Keratinocyte (primary cell): ENCODE data around the gene SHC1. TPM values are rescaled to one million over a fixed set of nuclear protein-coding genes. Genes with fewer than 3 reads are reported as not detected.

Experiments used
- DNase-seq: peaks from one replicate; pipeline ENCODE4 v3.0.0-alpha.2; 2011; ENCODE audit warnings: low read depth, missing footprints, low spot score
- FAIRE-seq: peaks from 2 replicates; lab custom pipeline; 2011; peaks lifted over from hg19 to GRCh38; lab: Jason Lieb, UNC
- H2AFZ ChIP-seq: 2 replicates; pipeline ENCODE4 v1.6.0; 2012; ENCODE audit warnings: low read length, control low read depth, inconsistent platforms; ENCODE audit not compliant: control insufficient read depth
- H3K27ac ChIP-seq: 2 replicates; pipeline ENCODE4 v1.5.1; 2011; ENCODE audit warnings: low read length; ENCODE audit not compliant: control insufficient read depth, insufficient read depth
- H3K27me3 ChIP-seq: 3 replicates; pipeline ENCODE4 v1.6.0; 2011; ENCODE audit warnings: low read length; ENCODE audit not compliant: control insufficient read depth, insufficient read depth; ENCODE audit errors: extremely low read depth
- H3K36me3 ChIP-seq, 2 experiments: 2 replicates in 1 of 2; 3 replicates in 1 of 2; pipeline ENCODE4 v1.5.1; 2011; ENCODE audit warnings: low read length in 2 of 2, mild to moderate bottlenecking in 1 of 2; ENCODE audit not compliant: control insufficient read depth in 2 of 2, insufficient read depth in 2 of 2; ENCODE audit errors: extremely low read depth in 1 of 2
- H3K4me1 ChIP-seq: 3 replicates; pipeline ENCODE4 v1.5.1; 2011; ENCODE audit warnings: low read length; ENCODE audit not compliant: control insufficient read depth, insufficient read depth; ENCODE audit errors: extremely low read depth
- H3K4me2 ChIP-seq: 3 replicates; pipeline ENCODE4 v1.6.0; 2011; ENCODE audit warnings: low read depth, low read length; ENCODE audit not compliant: control insufficient read depth, insufficient read depth; ENCODE audit errors: extremely low read depth
- H3K4me3 ChIP-seq, 3 experiments: fragments of 200-600 bp in 1 of 3; sonication (generic) in 1 of 3; 2 replicates in 2 of 3; 3 replicates in 1 of 3; pipeline ENCODE4 v1.5.1; 2011 to 2016; ENCODE audit warnings: low read length in 3 of 3, mild to moderate bottlenecking in 3 of 3, control low read depth in 2 of 3, inconsistent platforms in 1 of 3, low read depth in 1 of 3, mixed read lengths in 1 of 3, mixed run types in 1 of 3, moderate library complexity in 1 of 3; ENCODE audit not compliant: control insufficient read depth in 2 of 3, insufficient read depth in 2 of 3; ENCODE audit errors: extremely low read depth in 1 of 3
- H3K79me2 ChIP-seq: 2 replicates; pipeline ENCODE4 v1.6.0; 2012; ENCODE audit warnings: low read length; ENCODE audit not compliant: control insufficient read depth, insufficient read depth
- H3K9ac ChIP-seq: 3 replicates; pipeline ENCODE4 v1.6.0; 2011; ENCODE audit warnings: low read length; ENCODE audit not compliant: control insufficient read depth, insufficient read depth; ENCODE audit errors: extremely low read depth
- H3K9me1 ChIP-seq: 3 replicates; pipeline ENCODE4 v1.6.0; 2011; ENCODE audit warnings: low read length; ENCODE audit not compliant: control insufficient read depth, insufficient read depth; ENCODE audit errors: extremely low read depth
- H3K9me3 ChIP-seq: 2 replicates; pipeline ENCODE4 v1.5.1; 2012; ENCODE audit warnings: low read depth, low read length; ENCODE audit not compliant: control insufficient read depth
- H4K20me1 ChIP-seq: 3 replicates; pipeline ENCODE4 v1.6.0; 2011; ENCODE audit warnings: low read length; ENCODE audit not compliant: control insufficient read depth, insufficient read depth; ENCODE audit errors: extremely low read depth
- EZH2 ChIP-seq: IDR thresholded peaks from one replicate; pipeline ENCODE4 v1.6.1; 2012; ENCODE audit warnings: inconsistent platforms, mild to moderate bottlenecking, low read length, moderate library complexity
- dilution Hi-C: fragments of 300-500 bp; cut with MboI; formaldehyde crosslinking; loops from one replicate; pipeline ENCODE4 v1.7.0; 2020; ENCODE audit warnings: low sequenced_read_pairs; ENCODE audit not compliant: extremely low pct_ligation_motif_present
- polyA plus RNA-seq, 5 experiments: library from polyadenylated mRNA; depleted of rRNA in 3 of 5; stranded (reverse) in 3 of 5; stranded (forward) in 1 of 5; unstranded in 1 of 5; fragments of >200 nt; gene quantifications; 1 replicate in 1 of 5; 2 replicates in 3 of 5; 3 replicates in 1 of 5; pipeline versions ENCODE4 v1.2.1 to v1.2.3, GENCODE V29; 2011 to 2012; ENCODE audit warnings: missing spikeins in 2 of 5, low read depth in 1 of 5, low replicate concordance in 1 of 5
- TF ChIP-seq, protein P1 (sequence below), 3 experiments: IDR thresholded peaks in 1 of 3; conservative IDR thresholded peaks in 1 of 3; optimal IDR thresholded peaks in 1 of 3; 2 replicates in 2 of 3; 3 replicates in 1 of 3; pipeline versions ENCODE3 to v1.5.1; 2011; ENCODE audit warnings: low read length in 3 of 3, mild to moderate bottlenecking in 3 of 3, moderate library complexity in 2 of 3, control low read depth in 1 of 3, inconsistent platforms in 1 of 3; ENCODE audit not compliant: insufficient read depth in 2 of 3; ENCODE audit errors: extremely low read depth in 1 of 3

Gene SHC1
- polyA plus RNA-seq, 1 donor (not counting 4 experiments of a cell fraction or from before 2014, with no cell fraction given): 245 TPM

DNA sequence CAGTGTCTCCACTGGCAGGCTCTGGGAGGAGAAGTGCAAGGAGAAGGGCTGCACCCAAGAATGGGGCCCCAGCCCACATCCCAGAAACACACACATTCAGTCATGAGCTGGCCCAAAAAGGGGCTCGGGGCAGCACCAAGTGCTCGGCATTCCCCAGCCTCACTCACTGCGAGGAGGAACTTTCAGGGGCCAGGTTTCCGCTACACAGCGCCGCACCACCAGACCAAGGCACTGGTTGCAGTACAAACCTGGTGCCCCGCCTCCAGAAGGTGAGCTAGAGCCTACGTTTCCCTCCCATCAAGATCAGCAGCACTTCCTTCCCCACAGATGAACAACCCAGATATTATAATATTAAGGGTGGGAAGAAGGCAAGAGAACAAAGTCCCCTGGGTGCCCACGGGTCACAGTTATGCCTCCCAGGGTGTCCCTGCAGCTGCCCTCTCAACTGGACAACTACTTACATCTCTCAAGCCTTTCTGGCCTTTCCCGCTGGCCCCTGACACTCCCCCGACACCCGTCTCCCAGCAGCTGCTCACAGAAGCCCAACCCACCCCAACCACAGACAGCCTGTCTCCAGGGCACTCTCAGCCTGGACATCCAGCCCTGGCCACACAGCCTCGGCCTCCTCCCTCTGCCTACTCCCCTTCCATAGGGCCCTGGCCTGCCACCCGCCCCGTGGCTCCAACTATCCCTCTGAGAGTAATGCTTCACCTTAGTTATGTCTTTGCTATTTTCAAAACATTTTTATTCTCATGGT lies 18.5 kb downstream of the SHC1 start:
- Histone ChIP-seq H3K4me1 (peaks cover 13% of the 10 kb centered on the region), H4K20me1 (no peaks in the 10 kb centered on the region), H2AFZ (no peak overlapping the region), H3K9ac (no peak overlapping the region), H3K36me3 (peaks cover 0 to 13% of the 10 kb centered on the region in 2 experiments), H3K4me2 (no peak overlapping the region), H3K27me3 (no peaks in the 10 kb centered on the region), H3K79me2 (no peaks in the 10 kb centered on the region), H3K27ac (no peak overlapping the region), H3K4me3 (no peak overlapping the region), H3K9me3 (no peaks in the 10 kb centered on the region), H3K9me1 (no peaks in the 10 kb centered on the region)
- dilution Hi-C loops: no loop called here
- DNase-seq (no peak), FAIRE-seq (no peak)
- TF ChIP-seq, protein P1, sequence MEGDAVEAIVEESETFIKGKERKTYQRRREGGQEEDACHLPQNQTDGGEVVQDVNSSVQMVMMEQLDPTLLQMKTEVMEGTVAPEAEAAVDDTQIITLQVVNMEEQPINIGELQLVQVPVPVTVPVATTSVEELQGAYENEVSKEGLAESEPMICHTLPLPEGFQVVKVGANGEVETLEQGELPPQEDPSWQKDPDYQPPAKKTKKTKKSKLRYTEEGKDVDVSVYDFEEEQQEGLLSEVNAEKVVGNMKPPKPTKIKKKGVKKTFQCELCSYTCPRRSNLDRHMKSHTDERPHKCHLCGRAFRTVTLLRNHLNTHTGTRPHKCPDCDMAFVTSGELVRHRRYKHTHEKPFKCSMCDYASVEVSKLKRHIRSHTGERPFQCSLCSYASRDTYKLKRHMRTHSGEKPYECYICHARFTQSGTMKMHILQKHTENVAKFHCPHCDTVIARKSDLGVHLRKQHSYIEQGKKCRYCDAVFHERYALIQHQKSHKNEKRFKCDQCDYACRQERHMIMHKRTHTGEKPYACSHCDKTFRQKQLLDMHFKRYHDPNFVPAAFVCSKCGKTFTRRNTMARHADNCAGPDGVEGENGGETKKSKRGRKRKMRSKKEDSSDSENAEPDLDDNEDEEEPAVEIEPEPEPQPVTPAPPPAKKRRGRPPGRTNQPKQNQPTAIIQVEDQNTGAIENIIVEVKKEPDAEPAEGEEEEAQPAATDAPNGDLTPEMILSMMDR (optimal IDR thresholded peaks at IDR 0.05 in 1 of 3, IDR thresholded peaks at IDR 0.05 in 1 of 3, conservative IDR thresholded peaks at IDR 0.05 in 1 of 3; ENCODE audit: extremely low read depth in 1 of 3, insufficient read depth in 2 of 3, low read length in 3 of 3): no peak

DNA sequence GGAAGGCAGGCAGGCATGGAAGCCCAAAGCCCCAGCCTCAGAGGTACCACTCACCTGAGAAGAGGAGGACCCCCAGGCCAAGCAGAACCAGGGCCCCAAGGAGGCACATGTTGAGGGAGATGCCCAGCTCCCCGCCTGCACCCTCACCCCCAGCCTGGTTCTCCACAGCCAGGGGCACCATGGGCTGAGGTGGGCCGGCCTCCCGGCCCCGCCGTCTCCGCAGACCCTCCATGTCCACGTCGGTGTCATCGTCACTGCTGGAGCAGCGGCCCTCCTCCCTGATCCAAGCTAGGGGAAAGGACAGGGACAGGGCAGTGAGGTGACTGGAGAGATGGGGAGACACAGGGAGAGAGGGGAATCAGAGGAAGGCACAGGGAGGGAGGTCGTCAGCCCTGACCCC lies 22.5 kb downstream of the SHC1 start:
- TF ChIP-seq, protein P1 (optimal IDR thresholded peaks at IDR 0.05 in 1 of 3, IDR thresholded peaks at IDR 0.05 in 1 of 3, conservative IDR thresholded peaks at IDR 0.05 in 1 of 3; ENCODE audit: extremely low read depth in 1 of 3, insufficient read depth in 2 of 3, low read length in 3 of 3): no peak
- no peak for TF ChIP-seq EZH2
- Histone ChIP-seq H3K27ac (no peak overlapping the region), H3K4me1 (no peaks in the 10 kb centered on the region), H3K4me3 (no peak overlapping the region), H2AFZ (no peak overlapping the region), H3K27me3 (no peaks in the 10 kb centered on the region), H3K79me2 (no peaks in the 10 kb centered on the region), H3K9ac (no peak overlapping the region), H3K9me3 (no peaks in the 10 kb centered on the region), H3K36me3 (peaks cover 0 to 24% of the 10 kb centered on the region in 2 experiments), H4K20me1 (no peaks in the 10 kb centered on the region), H3K4me2 (no peak overlapping the region), H3K9me1 (no peaks in the 10 kb centered on the region)
- no peak for FAIRE-seq
- DNase-seq: no peak
- dilution Hi-C loops: no loop called here
